GM18505 (cell line): Measurements from ENCODE around the gene CBFB.

Source experiments
- ATAC-seq: cut with Tn5 transposase; IDR thresholded peaks from one replicate; pipeline ENCODE4 v1.9.1; 2021; ENCODE audit not compliant: unreplicated experiment
- POLR2A ChIP-seq: IDR thresholded peaks from 4 replicates; pipeline ENCODE4 v1.6.1; 2011; ENCODE audit warnings: borderline replicate concordance; ENCODE audit not compliant: insufficient read depth, insufficient read length; ENCODE audit errors: extremely low read depth

The CBFB gene

GRCh38 chr16:67052399-67052798 is 23.4 kb downstream of the CBFB start:
- no peak for ATAC-seq
- no peak for TF ChIP-seq POLR2A

GRCh38 chr16:67053767-67054334 is 24.9 kb downstream of the CBFB start:
- no peak for ATAC-seq
- no peak for TF ChIP-seq POLR2A

- TF ChIP-seq POLR2A: no peak
- no peak for ATAC-seq
These were observed 26.0 kb downstream of the CBFB start for GRCh38 chr16:67054901-67055300.

GRCh38 chr16:67055712-67056487 is 27.0 kb downstream of the CBFB start:
- no peak for TF ChIP-seq POLR2A
- ATAC-seq: no peak

DNA sequence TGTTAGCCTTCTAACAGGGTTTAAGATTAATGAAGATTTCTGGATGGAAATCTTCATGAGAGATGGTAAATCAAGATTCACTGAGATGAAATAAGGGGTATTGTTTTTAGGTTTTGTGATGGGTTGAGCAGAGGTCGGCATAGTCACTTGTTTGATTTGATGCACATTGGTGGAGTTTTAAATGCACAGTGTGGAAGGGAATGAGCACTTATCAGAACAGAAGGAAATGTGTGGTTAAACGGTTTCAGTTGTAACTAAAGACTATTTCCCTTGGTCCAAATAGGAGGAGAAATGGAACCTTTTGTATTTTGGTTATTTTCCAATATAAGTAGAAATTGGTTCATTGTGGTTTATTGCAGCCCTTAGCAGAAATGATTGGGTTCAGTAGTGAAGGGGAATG is 34.1 kb downstream of the CBFB start:
- no peak for ATAC-seq
- no peak for TF ChIP-seq POLR2A

- ATAC-seq: no peak
- no peak for TF ChIP-seq POLR2A
These were observed 39.3 kb downstream of the CBFB start for GRCh38 chr16:67068212-67068753.

GRCh38 chr16:67071476-67072048 is 42.6 kb downstream of the CBFB start:
- no peak for TF ChIP-seq POLR2A
- ATAC-seq: no peak

DNA sequence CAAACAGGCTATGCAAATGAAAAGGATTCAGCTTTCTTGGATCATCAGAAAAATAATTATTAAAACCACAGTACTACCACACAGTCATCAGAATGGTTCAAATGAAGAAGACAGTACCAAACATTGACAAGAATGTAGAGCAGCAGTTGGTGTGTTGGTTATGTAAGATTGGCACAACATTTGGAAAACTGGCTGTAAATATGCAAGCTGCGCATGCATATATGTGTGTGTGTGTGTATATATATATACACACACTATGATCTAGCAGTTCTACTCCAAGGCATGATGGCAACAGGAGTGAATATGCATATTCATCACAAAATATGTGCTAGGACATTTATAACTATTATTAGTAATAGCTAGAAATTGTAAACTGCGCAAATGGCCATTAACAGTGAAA is 46.4 kb downstream of the CBFB start:
- no peak for TF ChIP-seq POLR2A
- no peak for ATAC-seq

GRCh38 chr16:67077871-67078270 is 48.9 kb downstream of the CBFB start:
- no peak for ATAC-seq
- no peak for TF ChIP-seq POLR2A

DNA sequence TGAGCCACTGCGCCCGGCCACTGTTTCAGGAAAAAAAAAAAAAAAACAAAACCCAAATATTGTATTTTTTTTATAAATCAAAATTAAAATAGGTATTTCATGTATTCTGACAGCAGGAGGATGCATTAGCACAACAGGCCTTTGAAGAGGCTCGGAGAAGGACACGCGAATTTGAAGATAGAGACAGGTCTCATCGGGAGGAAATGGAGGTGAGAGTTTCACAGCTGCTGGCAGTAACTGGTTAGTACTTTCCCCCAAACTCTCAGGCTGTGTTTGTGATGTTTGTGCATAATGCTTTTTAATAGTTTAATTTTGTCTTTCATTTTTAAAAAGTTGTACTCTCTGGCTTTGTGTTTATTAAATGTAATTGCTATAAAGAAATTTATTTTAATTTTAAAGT is 53.2 kb downstream of the CBFB start:
- no peak for TF ChIP-seq POLR2A
- no peak for ATAC-seq

- TF ChIP-seq POLR2A: no peak
- no peak for ATAC-seq
These were observed 53.9 kb downstream of the CBFB start for GRCh38 chr16:67082891-67083290.

GRCh38 chr16:67084345-67085028 is 55.5 kb downstream of the CBFB start:
- no peak for ATAC-seq
- no peak for TF ChIP-seq POLR2A

DNA sequence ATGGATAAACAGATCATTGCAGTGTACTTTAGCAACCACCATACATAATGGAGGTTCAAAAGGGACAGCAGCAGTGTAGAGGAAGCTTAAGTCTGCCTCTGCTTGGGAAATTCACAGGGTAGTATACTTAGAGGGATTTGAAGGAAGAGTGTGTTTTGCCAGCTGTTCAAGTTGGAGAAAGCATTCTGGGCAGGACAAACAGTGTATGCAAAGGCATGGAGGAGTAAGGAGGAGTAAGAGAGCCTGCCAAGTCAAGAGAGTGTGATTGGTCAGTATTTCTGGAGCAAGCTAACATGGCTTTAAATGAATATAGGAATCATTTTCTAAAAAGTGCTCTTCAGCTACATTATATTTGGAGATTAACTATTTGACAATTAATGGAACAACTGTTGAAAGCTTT is 57.9 kb downstream of the CBFB start:
- ATAC-seq: no peak
- no peak for TF ChIP-seq POLR2A
